IPS-18a (cell line): ENCODE data around the gene CARM1.
"Not testable (repeated sequence)": the region's sequence is repeated elsewhere in the genome, so short reads cannot be mapped to it uniquely, and the experiment has no call there.

Experiments used
- H3K27ac ChIP-seq: one replicate; pipeline ENCODE4 v1.5.1; 2013; ENCODE audit warnings: low read length
- H3K27me3 ChIP-seq: one replicate; pipeline ENCODE4 v1.6.1; 2013; ENCODE audit warnings: mild to moderate bottlenecking, low read length; ENCODE audit not compliant: control insufficient read depth, insufficient read depth
- H3K36me3 ChIP-seq: one replicate; pipeline ENCODE4 v1.6.1; 2013; ENCODE audit warnings: low read depth, low read length; ENCODE audit not compliant: control insufficient read depth
- H3K4me1 ChIP-seq: one replicate; pipeline ENCODE4 v1.6.1; 2013; ENCODE audit warnings: low read depth, low read length; ENCODE audit not compliant: control insufficient read depth
- H3K4me3 ChIP-seq: one replicate; pipeline ENCODE4 v1.5.1; 2013; ENCODE audit warnings: low read length
- H3K9ac ChIP-seq: one replicate; pipeline ENCODE4 v1.6.1; 2013; ENCODE audit warnings: mild to moderate bottlenecking, low read length, moderate library complexity
- H3K9me3 ChIP-seq: one replicate; pipeline ENCODE4 v1.6.1; 2013; ENCODE audit warnings: low read depth, low read length; ENCODE audit not compliant: control insufficient read depth

CARM1 gene

DNA sequence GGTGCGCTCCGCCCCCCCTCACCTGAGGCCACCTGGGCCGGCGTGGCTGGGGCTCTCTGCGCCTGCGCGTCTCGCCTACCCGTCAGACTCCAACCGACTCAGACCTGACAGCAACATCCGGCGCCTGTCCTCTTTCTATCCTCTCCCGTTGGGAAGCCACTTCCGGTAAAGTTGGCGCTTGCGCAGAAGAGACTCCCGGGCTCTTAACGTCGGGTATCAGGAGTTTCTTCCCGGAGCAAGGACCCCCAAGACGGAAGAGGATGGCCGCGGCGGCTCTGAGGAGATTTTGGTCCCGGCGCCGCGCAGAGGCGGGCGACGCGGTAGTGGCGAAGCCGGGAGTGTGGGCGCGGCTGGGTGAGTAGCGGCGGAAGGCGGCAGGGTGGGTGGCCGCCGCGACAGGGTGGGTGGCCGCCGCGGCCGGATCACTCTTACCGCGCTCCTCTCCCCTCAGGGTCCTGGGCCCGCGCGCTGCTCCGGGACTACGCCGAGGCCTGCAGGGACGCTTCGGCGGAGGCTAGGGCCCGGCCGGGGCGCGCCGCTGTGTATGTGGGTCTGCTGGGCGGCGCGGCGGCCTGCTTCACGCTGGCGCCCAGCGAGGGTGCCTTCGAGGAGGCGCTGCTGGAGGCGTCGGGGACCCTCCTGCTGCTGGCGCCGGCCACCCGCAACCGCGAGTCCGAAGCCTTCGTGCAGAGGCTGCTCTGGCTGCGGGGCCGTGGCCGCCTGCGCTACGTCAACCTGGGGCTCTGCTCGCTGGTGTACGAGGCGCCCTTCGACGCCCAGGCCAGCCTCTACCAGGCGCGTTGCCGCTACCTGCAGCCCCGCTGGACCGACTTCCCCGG lies 57.4 kb downstream of the CARM1 start, which contains the start of the genes TIMM29 and YIPF2:
Gene TIMM29, plus strand, starts transcription at position 249 of the 839 bp plus-strand sequence. Its CDS starts 12 bp downstream, at position 261.
Gene YIPF2, minus strand, starts transcription at position 77 of the 839 bp plus-strand sequence. CDS start 229 bp downstream, outside the sequence.
- Histone ChIP-seq H3K9ac (peak within 1 kb of the TSS; percentile 55), H3K27ac (no peak within 1 kb of the TSS), H3K4me3 (peak within 1 kb of the TSS; percentile 86), H3K4me1 (no peaks in the 10 kb centered on the region), H3K27me3 (no peaks in the 10 kb centered on the region), H3K36me3 (peaks cover 9% of the 10 kb centered on the region), H3K9me3 (no peaks in the 10 kb centered on the region)

DNA sequence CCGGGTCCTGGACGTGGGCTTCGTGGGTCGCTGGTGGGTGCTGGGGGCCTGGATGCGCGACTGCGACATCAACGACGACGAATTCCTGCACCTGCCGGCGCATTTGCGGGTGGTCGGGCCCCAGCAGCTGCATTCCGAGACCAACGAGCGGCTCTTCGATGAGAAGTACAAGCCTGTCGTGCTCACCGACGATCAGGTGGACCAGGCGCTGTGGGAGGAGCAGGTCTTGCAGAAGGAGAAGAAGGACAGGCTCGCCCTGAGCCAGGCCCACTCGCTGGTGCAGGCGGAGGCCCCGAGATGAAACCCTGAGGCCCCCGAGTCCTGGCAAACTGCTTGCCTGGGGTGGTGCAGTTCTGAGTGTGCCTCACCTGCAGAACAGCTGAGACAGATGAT lies 58.0 kb downstream of the CARM1 start:
- Histone ChIP-seq H3K27me3 (no peaks in the 10 kb centered on the region), H3K4me1 (no peaks in the 10 kb centered on the region), H3K36me3 (peaks cover 3% of the 10 kb centered on the region), H3K27ac (no peak overlapping the region), H3K4me3 (peak overlapping the region; percentile 86), H3K9ac (peak overlapping the region; percentile 55), H3K9me3 (no peaks in the 10 kb centered on the region)

DNA sequence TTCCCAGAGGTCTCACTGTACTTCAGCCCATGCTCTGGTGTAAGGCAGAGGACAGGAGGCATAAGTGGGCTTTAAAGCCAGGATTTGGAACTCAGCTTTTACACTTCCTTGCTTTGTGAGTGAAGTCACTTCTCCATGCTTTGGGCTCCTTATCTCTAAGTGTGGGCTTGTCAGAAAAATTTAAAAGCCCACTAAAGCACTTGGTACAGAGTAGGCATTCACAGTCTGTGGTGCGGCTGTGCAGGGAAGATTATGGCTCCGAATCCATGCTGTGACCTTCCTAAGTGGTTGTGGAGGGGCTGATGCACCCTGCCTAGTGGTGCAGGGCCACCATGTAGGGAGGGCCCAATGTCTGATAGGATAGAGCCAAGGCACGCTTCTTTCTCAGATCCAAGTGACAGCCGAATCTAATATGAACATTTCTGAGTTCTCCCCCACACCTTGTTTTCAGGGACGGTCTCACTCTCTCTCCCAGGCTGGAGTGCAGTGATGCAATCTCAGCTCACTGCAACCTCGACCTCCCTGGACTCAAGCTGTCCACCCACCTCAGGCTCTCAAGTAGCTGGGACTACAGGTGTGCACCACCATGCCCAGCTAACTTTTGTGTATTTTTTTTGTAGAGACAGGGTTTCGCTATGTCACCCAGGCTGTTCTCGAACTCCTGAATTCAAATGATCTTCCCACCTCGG lies 64.2 kb downstream of the CARM1 start:
- Histone ChIP-seq H3K9me3 (no peaks in the 10 kb centered on the region), H3K27me3 (no peaks in the 10 kb centered on the region), H3K9ac (no peak overlapping the region), H3K27ac (no peak overlapping the region), H3K4me1 (no peaks in the 10 kb centered on the region), H3K36me3 (peaks cover 2% of the 10 kb centered on the region), H3K4me3 (no peak overlapping the region)

DNA sequence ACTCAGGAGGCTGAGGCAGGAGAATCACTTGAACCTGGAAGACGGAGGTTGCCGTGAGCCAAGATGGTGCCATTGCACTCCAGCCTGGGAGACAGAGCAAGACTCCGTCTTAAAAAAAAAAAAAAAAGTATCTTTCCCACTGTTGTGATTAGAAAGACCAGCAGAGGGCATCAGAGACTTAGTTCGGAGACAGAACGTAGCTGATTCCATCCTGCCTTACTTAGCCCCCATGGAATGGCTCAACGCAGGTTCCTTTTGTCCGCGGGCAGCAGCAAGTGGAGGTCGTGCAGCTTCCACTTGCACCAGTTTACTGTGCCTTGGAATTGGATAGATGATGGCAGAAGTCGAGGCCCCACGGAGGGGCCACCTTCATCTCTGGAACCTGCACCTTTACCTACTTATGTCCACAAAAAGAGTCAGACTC lies 65.3 kb downstream of the CARM1 start:
- Histone ChIP-seq H3K9me3 (no peaks in the 10 kb centered on the region), H3K27me3 (no peaks in the 10 kb centered on the region), H3K9ac (no peak overlapping the region), H3K36me3 (no peaks in the 10 kb centered on the region), H3K4me3 (no peak overlapping the region), H3K4me1 (no peaks in the 10 kb centered on the region), H3K27ac (no peak overlapping the region)

DNA sequence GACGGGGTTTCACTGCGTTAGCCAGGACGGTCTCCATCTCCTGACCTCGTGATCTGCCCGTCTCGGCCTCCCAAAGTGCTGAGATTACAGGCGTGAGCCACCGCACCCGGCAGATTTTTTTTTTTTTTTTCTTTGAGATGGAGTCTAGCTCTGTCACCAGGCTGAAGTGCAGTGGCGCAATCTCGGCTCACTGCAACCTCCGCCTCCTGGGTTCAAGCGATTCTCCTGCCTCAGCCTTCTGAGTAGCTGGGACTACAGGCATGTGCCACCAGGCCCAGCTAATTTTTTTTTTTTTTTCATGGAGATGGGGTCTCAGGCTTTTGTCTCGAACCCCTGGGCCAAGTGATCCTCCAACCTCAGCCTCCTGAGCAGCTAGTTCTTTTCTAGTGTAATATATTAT lies 70.3 kb downstream of the CARM1 start:
- H3K27me3 ChIP-seq, H3K4me3 ChIP-seq, H3K9me3 ChIP-seq, H3K9ac ChIP-seq, H3K27ac ChIP-seq, H3K36me3 ChIP-seq, H3K4me1 ChIP-seq: not testable (repeated sequence)

DNA sequence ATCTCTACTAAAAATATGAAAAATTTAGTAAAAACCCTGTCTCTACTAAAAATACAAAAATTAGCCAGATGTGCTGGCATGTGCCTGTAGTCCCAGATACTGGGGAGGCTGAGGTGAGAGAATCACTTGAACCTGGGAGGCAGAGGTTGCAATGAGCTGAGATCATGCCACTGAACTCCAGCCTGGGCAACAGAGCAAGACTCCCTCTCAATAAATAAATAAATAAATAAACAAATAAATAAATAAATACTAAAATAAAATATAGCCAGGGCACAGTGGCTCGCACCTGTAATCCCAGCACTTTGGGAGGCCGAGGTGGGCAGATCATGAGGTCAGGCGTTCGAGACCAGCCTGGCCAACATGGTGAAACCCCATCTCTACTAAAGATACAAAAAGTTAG lies 72.1 kb downstream of the CARM1 start:
- not testable (repeated sequence) for H3K27ac ChIP-seq, H3K36me3 ChIP-seq, H3K4me3 ChIP-seq, H3K27me3 ChIP-seq, H3K4me1 ChIP-seq, H3K9ac ChIP-seq, H3K9me3 ChIP-seq

DNA sequence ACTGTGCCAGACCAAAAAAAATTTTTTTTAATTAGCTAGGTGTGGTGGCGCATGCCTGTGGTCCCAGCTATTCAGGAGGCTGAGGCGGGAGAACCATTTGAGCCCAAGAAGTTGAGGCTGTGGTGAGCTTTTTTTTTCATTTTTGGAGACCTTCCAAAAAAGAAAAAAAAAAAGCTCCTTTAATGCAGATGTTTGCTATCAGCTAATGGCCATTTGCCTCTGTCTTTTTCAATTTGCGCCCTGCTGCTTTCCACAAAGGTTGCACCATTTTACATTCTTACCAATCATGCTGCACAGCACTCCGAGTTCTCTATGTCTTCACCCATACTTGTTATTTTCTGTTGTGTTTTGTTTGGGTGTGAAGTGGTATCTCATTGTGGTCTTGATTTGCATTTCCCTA lies 73.9 kb downstream of the CARM1 start:
- Histone ChIP-seq H3K36me3 (no peaks in the 10 kb centered on the region), H3K9ac (no peak overlapping the region), H3K9me3 (no peaks in the 10 kb centered on the region), H3K27me3 (no peaks in the 10 kb centered on the region), H3K27ac (no peak overlapping the region), H3K4me3 (no peak overlapping the region), H3K4me1 (no peaks in the 10 kb centered on the region)

DNA sequence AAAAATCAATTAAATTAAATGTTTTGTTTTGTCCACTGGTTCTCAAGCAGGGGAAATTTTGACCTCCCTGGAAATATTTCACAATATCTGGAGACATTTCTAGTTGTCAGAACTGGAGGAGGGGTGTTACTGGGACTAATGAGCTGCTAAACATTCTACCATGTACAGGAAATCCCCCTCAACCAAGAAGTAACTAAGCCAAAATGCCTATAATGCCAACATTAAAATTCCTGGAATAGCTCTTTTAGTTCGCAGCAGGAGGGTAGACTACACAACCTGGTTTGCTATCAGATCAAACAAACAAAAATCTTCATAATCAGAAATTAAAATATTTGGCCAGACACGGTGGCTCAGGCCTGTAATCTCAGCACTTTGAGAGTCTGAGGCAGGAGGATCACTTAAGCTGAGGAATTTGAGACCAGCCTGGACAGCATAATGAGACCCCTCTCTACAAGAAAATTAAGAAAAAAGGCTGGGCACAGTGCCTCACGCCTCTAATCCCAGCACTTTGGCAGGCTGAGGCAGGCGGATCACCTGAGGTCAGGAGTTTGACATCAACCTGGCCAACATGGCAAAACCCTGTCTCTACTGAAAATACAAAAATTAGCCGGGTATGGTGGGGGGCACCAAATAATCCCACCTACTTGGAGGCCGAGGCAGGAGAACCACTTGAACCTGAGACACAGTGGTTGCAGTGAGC lies 75.8 kb downstream of the CARM1 start:
- H3K27ac ChIP-seq = no peak overlapping the region
- H3K27me3 ChIP-seq = no peaks in the 10 kb centered on the region
- no peaks in the 10 kb centered on the region for H3K9me3 ChIP-seq
- no peak overlapping the region for H3K9ac ChIP-seq
- no peak overlapping the region for H3K4me3 ChIP-seq
- H3K4me1 ChIP-seq = no peaks in the 10 kb centered on the region
- H3K36me3 ChIP-seq = no peaks in the 10 kb centered on the region

DNA sequence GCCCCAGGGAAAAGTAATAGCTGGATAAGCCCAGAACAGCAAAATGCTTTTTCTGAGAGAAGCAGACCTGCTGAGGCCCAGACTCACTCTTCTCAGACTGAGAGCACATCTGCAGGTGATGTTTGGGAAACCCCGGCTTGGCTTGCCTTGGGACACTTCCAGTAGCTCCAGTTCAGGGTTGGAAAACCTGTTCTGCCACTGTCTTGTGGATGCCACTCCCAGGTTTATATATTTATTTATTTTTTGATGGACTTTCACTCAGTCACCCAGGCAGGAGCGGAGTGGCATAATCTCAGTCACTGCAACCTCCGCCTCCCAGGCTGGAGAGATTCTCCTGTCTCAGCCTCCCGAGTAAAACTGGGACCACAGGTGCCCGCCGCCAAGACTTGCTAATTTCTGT lies 81.5 kb downstream of the CARM1 start:
- Histone ChIP-seq H3K9ac (no peak overlapping the region), H3K9me3 (no peaks in the 10 kb centered on the region), H3K4me1 (no peaks in the 10 kb centered on the region), H3K36me3 (no peaks in the 10 kb centered on the region), H3K4me3 (no peak overlapping the region), H3K27ac (no peak overlapping the region), H3K27me3 (no peaks in the 10 kb centered on the region)

DNA sequence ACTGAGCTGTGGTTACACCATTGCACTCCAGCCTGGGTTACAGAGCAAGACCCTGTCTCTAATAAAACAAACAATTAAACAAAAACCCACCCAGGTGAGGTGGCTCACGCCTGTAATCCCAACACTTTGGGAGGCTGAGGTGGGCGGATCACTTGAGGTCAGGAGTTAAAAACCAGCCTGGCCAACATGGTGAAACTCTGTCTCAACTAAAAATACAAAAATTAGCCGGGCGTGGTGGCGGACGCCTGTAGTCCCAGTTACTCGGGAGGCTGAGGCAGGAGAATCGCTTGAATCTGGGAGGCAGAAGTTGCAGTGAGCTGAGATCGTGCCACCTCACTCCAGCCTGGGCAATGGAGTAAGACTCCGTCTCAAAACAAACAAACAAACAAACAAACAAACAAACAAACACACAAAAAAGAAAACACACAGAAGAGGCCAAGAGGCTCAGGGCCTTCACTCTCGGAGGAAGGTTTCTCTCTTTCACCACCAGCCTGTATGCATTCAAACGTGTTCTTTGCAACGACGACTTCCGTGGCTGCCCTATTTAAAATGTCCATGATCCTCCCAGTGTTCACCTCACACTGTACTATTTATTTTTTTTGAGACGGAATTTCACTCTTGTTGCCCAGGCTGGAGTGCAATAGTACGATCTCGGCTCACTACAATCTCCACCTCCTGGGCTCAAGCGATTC lies 88.1 kb downstream of the CARM1 start:
- H3K4me1 ChIP-seq, H3K27me3 ChIP-seq, H3K27ac ChIP-seq, H3K9ac ChIP-seq, H3K4me3 ChIP-seq, H3K9me3 ChIP-seq, H3K36me3 ChIP-seq: not testable (repeated sequence)
